H1 (cell line): ENCODE data around the gene LCN15. TPM values are rescaled to one million over a fixed set of nuclear protein-coding genes. Genes with fewer than 3 reads are reported as not detected.

Experiments used
- CTCF ChIA-PET: fragments of 300-600 bp; sonication (Branson Sonifier 250); formaldehyde crosslinking; loops from one replicate; lab custom pipeline; 2021; ENCODE audit not compliant: partially characterized antibody; lab: Charles Lee
- POLR2A ChIA-PET: fragments of 300-600 bp; sonication (Branson Sonifier 250); formaldehyde crosslinking; loops from one replicate; lab custom pipeline; 2021; ENCODE audit warnings: inconsistent platforms; ENCODE audit not compliant: partially characterized antibody; lab: Charles Lee
- DNase-seq, 2 experiments: peaks; one replicate each; pipeline versions ENCODE4 v3.0.0 to v3.0.0-alpha.2; 2010 to 2022; ENCODE audit warnings: low spot score in 2 of 2, low read depth in 1 of 2, mixed read lengths in 1 of 2
- FAIRE-seq: peaks from 2 replicates; lab custom pipeline; 2011; peaks lifted over from hg19 to GRCh38; lab: Jason Lieb, UNC
- H2AFZ ChIP-seq: 2 replicates; pipeline ENCODE4 v1.8.1; 2012; ENCODE audit warnings: low read length, inconsistent platforms
- H2AK5ac ChIP-seq: 2 replicates; pipeline ENCODE4 v1.6.1; 2013; ENCODE audit warnings: low read depth, low read length
- H2BK120ac ChIP-seq: replicated peaks from 2 replicates; pipeline ENCODE3; 2013; ENCODE audit warnings: low read depth, low read length, inconsistent platforms
- H2BK12ac ChIP-seq: 2 replicates; pipeline ENCODE4 v1.6.1; 2013; ENCODE audit warnings: low read depth, low read length
- H2BK15ac ChIP-seq: 2 replicates; pipeline ENCODE4 v1.6.1; 2013; ENCODE audit warnings: low read length
- H2BK20ac ChIP-seq: 2 replicates; pipeline ENCODE4 v1.6.1; 2013; ENCODE audit warnings: low read length
- H2BK5ac ChIP-seq: 2 replicates; pipeline ENCODE4 v1.6.1; 2013; ENCODE audit warnings: low read depth, low read length
- H3K14ac ChIP-seq: 2 replicates; pipeline ENCODE4 v1.6.1; 2013; ENCODE audit warnings: inconsistent platforms; ENCODE audit not compliant: insufficient read length
- H3K18ac ChIP-seq: 2 replicates; pipeline ENCODE4 v1.6.1; 2013; ENCODE audit warnings: low read length; ENCODE audit errors: extremely low read depth
- H3K23ac ChIP-seq: 2 replicates; pipeline ENCODE4 v1.6.1; 2013; ENCODE audit warnings: inconsistent platforms; ENCODE audit not compliant: insufficient read length
- H3K23me2 ChIP-seq: 2 replicates; pipeline ENCODE4 v1.6.1; 2013; ENCODE audit warnings: low read depth, low read length
- H3K27ac ChIP-seq: 2 replicates; pipeline ENCODE4 v1.6.1; 2011; ENCODE audit warnings: low read depth, low read length, inconsistent platforms
- H3K27me3 ChIP-seq, 4 experiments: replicated peaks in 1 of 4; 1 replicate in 1 of 4; 2 replicates in 3 of 4; pipeline versions ENCODE4 v1.6.1 to v1.8.1; 2011 to 2013; ENCODE audit warnings: low read length in 3 of 4, mild to moderate bottlenecking in 3 of 4, inconsistent platforms in 2 of 4, mixed read lengths in 2 of 4, moderate library complexity in 1 of 4; ENCODE audit not compliant: control insufficient read depth in 3 of 4, insufficient read depth in 3 of 4; ENCODE audit errors: extremely low read depth in 1 of 4
- H3K36me3 ChIP-seq, 4 experiments: 2 replicates each; pipeline versions ENCODE4 v1.6.1 to v1.8.1; 2011 to 2013; ENCODE audit warnings: mild to moderate bottlenecking in 4 of 4, low read length in 3 of 4, moderate library complexity in 2 of 4, control low read depth in 1 of 4, inconsistent platforms in 1 of 4; ENCODE audit not compliant: insufficient read depth in 4 of 4, control insufficient read depth in 2 of 4
- H3K4ac ChIP-seq: replicated peaks from 2 replicates; pipeline ENCODE3; 2013; ENCODE audit warnings: low read length, low read depth, mixed read lengths, inconsistent platforms; ENCODE audit not compliant: insufficient read length
- H3K4me1 ChIP-seq, 4 experiments: replicated peaks in 1 of 4; 1 replicate in 1 of 4; 2 replicates in 3 of 4; pipeline versions ENCODE4 v1.6.1 to v1.8.1; 2011 to 2013; ENCODE audit warnings: low read length in 3 of 4, inconsistent platforms in 2 of 4, mixed read lengths in 1 of 4; ENCODE audit not compliant: insufficient read depth in 4 of 4, control insufficient read depth in 3 of 4
- H3K4me2 ChIP-seq, 2 experiments: 2 replicates each; pipeline versions ENCODE4 v1.6.1 to v1.8.1; 2011 to 2013; ENCODE audit warnings: low read depth in 2 of 2, low read length in 2 of 2, control low read depth in 1 of 2, inconsistent platforms in 1 of 2, mild to moderate bottlenecking in 1 of 2; ENCODE audit not compliant: insufficient read depth in 1 of 2
- H3K4me3 ChIP-seq, 4 experiments: fragments of 200-600, 300-600 bp in 1 of 4; sonication (generic), shearing (Covaris generic), sonication (Bioruptor Twin) in 1 of 4; 2 replicates each; pipeline versions ENCODE4 v1.5.1 to v1.8.1; 2011 to 2016; ENCODE audit warnings: low read length in 4 of 4, low read depth in 3 of 4, control low read depth in 2 of 4, inconsistent platforms in 2 of 4, mild to moderate bottlenecking in 2 of 4, mixed read lengths in 1 of 4, moderate library complexity in 1 of 4; ENCODE audit not compliant: insufficient read depth in 2 of 4; ENCODE audit errors: extremely low read depth in 1 of 4
- H3K56ac ChIP-seq: replicated peaks from 2 replicates; pipeline ENCODE3; 2013; ENCODE audit warnings: low read depth, mild to moderate bottlenecking, mixed read lengths, low read length, inconsistent platforms; ENCODE audit not compliant: insufficient read length
- H3K79me1 ChIP-seq: 2 replicates; pipeline ENCODE4 v1.6.1; 2013; ENCODE audit warnings: low read depth, low read length, control low read depth
- H3K79me2 ChIP-seq, 2 experiments: 2 replicates each; pipeline versions ENCODE4 v1.6.1 to v1.8.1; 2012 to 2013; ENCODE audit warnings: low read length in 2 of 2, mild to moderate bottlenecking in 2 of 2, inconsistent platforms in 1 of 2; ENCODE audit not compliant: insufficient read depth in 2 of 2, control insufficient read depth in 1 of 2
- H3K9ac ChIP-seq, 4 experiments: replicated peaks in 1 of 4; 1 replicate in 1 of 4; 2 replicates in 3 of 4; pipeline versions ENCODE4 v1.6.1 to v1.8.1; 2011 to 2013; ENCODE audit warnings: low read depth in 3 of 4, low read length in 3 of 4, control low read depth in 2 of 4, mild to moderate bottlenecking in 2 of 4, moderate library complexity in 2 of 4, inconsistent platforms in 1 of 4; ENCODE audit errors: extremely low read depth in 1 of 4
- H3K9me3 ChIP-seq, 2 experiments: 2 replicates each; pipeline versions ENCODE4 v1.6.1 to v1.8.1; 2012 to 2013; ENCODE audit warnings: mild to moderate bottlenecking in 2 of 2, moderate library complexity in 2 of 2, control low read depth in 1 of 2, inconsistent platforms in 1 of 2, low read depth in 1 of 2, low read length in 1 of 2, mixed read lengths in 1 of 2; ENCODE audit not compliant: insufficient read depth in 2 of 2
- H4K20me1 ChIP-seq, 2 experiments: replicated peaks in 1 of 2; 2 replicates each; pipeline versions ENCODE3 to v1.8.1; 2011 to 2013; ENCODE audit warnings: inconsistent platforms in 2 of 2, low read length in 2 of 2, mild to moderate bottlenecking in 1 of 2; ENCODE audit not compliant: insufficient read depth in 2 of 2, control insufficient read depth in 1 of 2
- H4K5ac ChIP-seq: 2 replicates; pipeline ENCODE4 v1.6.1; 2013; ENCODE audit warnings: low read length, low read depth, mixed read lengths, inconsistent platforms; ENCODE audit not compliant: insufficient read length
- H4K8ac ChIP-seq: 2 replicates; pipeline ENCODE4 v1.8.0; 2013; ENCODE audit warnings: mild to moderate bottlenecking, moderate library complexity, low read length, inconsistent platforms; ENCODE audit not compliant: insufficient read depth; ENCODE audit errors: extremely low read depth
- H4K91ac ChIP-seq: replicated peaks from 2 replicates; pipeline ENCODE3; 2013; ENCODE audit warnings: low read length, mixed read lengths, inconsistent platforms; ENCODE audit not compliant: insufficient read length
- EZH2 ChIP-seq: fragments of 200-600 bp; sonication (generic); IDR thresholded peaks from 2 replicates; pipeline ENCODE4 v1.7.1; 2012; ENCODE audit warnings: low read depth, mild to moderate bottlenecking, moderate library complexity, low read length, inconsistent platforms; ENCODE audit not compliant: severe bottlenecking
- GABPA ChIP-seq: IDR thresholded peaks from 2 replicates; pipeline ENCODE4 v1.6.1; 2011; ENCODE audit warnings: mild to moderate bottlenecking, low read length, moderate library complexity, borderline replicate concordance; ENCODE audit not compliant: insufficient read depth
- SP2 ChIP-seq: IDR thresholded peaks from 2 replicates; pipeline ENCODE4 v1.6.1; 2012; ENCODE audit warnings: mild to moderate bottlenecking, low read length, inconsistent platforms
- WGBS, 2 experiments: shearing (Covaris generic) in 1 of 2; methylation state at CpG; one replicate each; pipeline versions ENCODE4 v1.1.6 to v1.1.7; 2013 to 2015; ENCODE audit warnings: low lambda C conversion rate in 2 of 2, mixed read lengths in 2 of 2, inconsistent platforms in 1 of 2, low coverage in 1 of 2, missing lambda C conversion rate in 1 of 2; ENCODE audit not compliant: insufficient replicate concordance in 2 of 2, insufficient coverage in 1 of 2, insufficient read length in 1 of 2; ENCODE audit errors: extremely low coverage in 1 of 2, missing lambda C conversion rate in 1 of 2; 5-methylcytosine and 5-hydroxymethylcytosine counted together
- polyA plus RNA-seq, 7 experiments: library from polyadenylated mRNA; depleted of rRNA in 3 of 7; stranded (reverse) in 5 of 7; unstranded in 2 of 7; fragments of >200 nt in 5 of 7; fragments of 200-250 nt in 2 of 7; gene quantifications; 1 replicate in 5 of 7; 2 replicates in 1 of 7; 4 replicates in 1 of 7; pipeline versions ENCODE4 v1.2.1 to v1.2.3, GENCODE V29; 2011 to 2013; ENCODE audit warnings: missing spikeins in 2 of 7, mixed read lengths in 2 of 7
- total RNA-seq: library from RNA; stranded (reverse); fragmentation: NEBNext Ultra II Directional; extraction: Animal tissue kit (Norgen Biotek cat#: 25700); gene quantifications from 2 replicates; pipeline ENCODE4 v1.2.1, GENCODE V29; 2021

Gene LCN15
- total and polyA plus RNA-seq, 2 of the 8 experiments (the other 6 are each of a cell fraction or from before 2014, with no cell fraction given), result 0.08 to 0.47 TPM

DNA sequence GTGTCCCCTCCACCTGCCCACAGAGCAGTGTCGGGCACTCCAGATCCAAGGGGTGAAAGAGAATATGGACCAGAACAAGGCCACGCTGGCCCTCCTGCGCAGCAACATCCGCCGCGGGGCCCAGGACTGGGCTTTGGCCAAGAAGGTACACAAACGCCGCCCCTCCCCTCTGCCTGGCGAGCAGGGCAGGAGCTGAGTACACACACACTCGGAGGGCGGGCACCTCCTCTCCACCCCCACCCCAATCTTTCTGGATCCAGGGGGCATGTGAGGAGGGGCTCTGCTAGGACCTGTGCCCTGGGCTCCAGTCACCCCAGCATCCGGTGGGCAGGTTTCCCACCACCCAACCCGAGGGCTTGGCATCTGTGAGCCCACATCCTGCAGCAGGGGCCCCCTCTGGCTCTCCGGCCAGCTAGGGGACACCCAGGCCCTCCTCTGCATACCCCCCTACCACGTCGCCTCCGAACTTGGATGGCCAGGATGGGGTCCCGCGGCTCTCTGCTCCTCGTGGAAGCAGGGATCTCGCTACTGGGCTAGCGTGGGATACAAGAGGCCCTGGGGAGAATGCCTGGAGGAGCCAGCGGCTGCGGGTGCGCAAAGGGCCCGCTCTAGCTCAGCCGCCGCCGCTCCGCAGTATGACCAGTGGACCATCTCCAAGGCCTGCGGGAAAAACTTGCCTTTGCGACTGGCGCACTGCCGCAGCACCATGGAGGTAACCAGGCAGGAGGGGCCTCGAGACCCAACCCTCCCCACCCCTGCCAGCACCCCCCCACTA lies 34.9 kb upstream of the LCN15 start:
- H3K23ac ChIP-seq, result no peak overlapping the region
- H2BK15ac ChIP-seq, result no peak overlapping the region
- H3K27ac ChIP-seq, result no peak overlapping the region
- H3K18ac ChIP-seq, result peak overlapping the region; percentile 71
- peak overlapping the region; percentile 52 to 76 (median 61) for H3K4me3 ChIP-seq
- DNase-seq (no peak), FAIRE-seq (no peak)
- H2BK12ac ChIP-seq, result no peak overlapping the region
- H3K56ac ChIP-seq, result no peak overlapping the region
- no peaks in the 10 kb centered on the region for H3K79me2 ChIP-seq
- no peak overlapping the region; a peak in 1 of 7 replicates for H3K9ac ChIP-seq
- H2BK5ac ChIP-seq, result no peak overlapping the region
- no peak overlapping the region for H2BK20ac ChIP-seq
- TF ChIP-seq EZH2, result peak; percentile 35
- peak; percentile 22; the same call in 1 of the 2 replicates for TF ChIP-seq GABPA
- no peak for TF ChIP-seq SP2
- H3K9me3 ChIP-seq, result no peaks in the 10 kb centered on the region
- CTCF ChIA-PET, result interaction anchor here (1.1 to 2.5 kb wide), 7 partner anchors 9 to 85 kb away, joined by 3 to 10 read pairs (median 4); partner anchors contain the start of gene AJM1
- H4K8ac ChIP-seq, result no peak overlapping the region; the same call in 1 of the 2 replicates
- no peak overlapping the region for H2AFZ ChIP-seq
- H3K14ac ChIP-seq, result no peak overlapping the region
- H3K4ac ChIP-seq, result no peak overlapping the region
- H2BK120ac ChIP-seq, result no peak overlapping the region
- H3K36me3 ChIP-seq, result no peaks in the 10 kb centered on the region
- no peak overlapping the region for H2AK5ac ChIP-seq
- H4K20me1 ChIP-seq, result peaks cover 0 to 2% of the 10 kb centered on the region in 2 experiments
- POLR2A ChIA-PET, result interaction anchor here (0.9 to 2.2 kb wide), 3 partner anchors 9 to 71 kb away, joined by 3 to 12 read pairs (median 4); partner anchors contain the start of gene RABL6
- H3K23me2 ChIP-seq, result peaks cover 15% of the 10 kb centered on the region; the same call in 1 of the 2 replicates
- H4K5ac ChIP-seq, result no peak overlapping the region
- no peaks in the 10 kb centered on the region; the same call in 1 of the 2 replicates for H3K79me1 ChIP-seq
- peaks cover 0 to 17% (median 10%) of the 10 kb centered on the region in 4 experiments; a peak in 6 of 7 replicates for H3K4me1 ChIP-seq
- peaks cover 0 to 21% (median 11%) of the 10 kb centered on the region in 4 experiments; a peak in 5 of 7 replicates for H3K27me3 ChIP-seq
- H4K91ac ChIP-seq, result no peak overlapping the region
- peak overlapping the region; percentile 88 to 93 for H3K4me2 ChIP-seq
- whole genome bisulfite sequencing, 2 experiments, result 59% methylated on average over 31 of the region's 35 CpGs; no CpG with 5 or more reads in 1 of the 2 experiments
